Stomach (tissue), 9 donors: Measurements from ENCODE around the gene MYCN. TPM values are rescaled to one million over a fixed set of nuclear protein-coding genes. Genes with fewer than 3 reads are reported as not detected.

ENCODE experiments used
- DNase-seq, 2 donors: peaks; one replicate each; pipeline versions ENCODE4 v3.0.0 to v3.0.0-alpha.2; 2013 to 2019
- H3K27ac ChIP-seq, 5 donors: fragments of 200-600 bp in 4 of 5; sonication (generic) in 4 of 5; one replicate each; pipeline ENCODE4 v1.5.1; 2013 to 2019; ENCODE audit warnings: mild to moderate bottlenecking in 1 of 5, moderate library complexity in 1 of 5
- H3K27me3 ChIP-seq, 3 donors: fragments of 200-600 bp; sonication (generic); one replicate each; pipeline ENCODE4 v1.5.1; 2017 to 2019; ENCODE audit warnings: mixed run types in 1 of 3
- H3K36me3 ChIP-seq, 4 donors: fragments of 200-600 bp; sonication (generic); 1 replicate in 3 of 4; 2 replicates in 1 of 4; pipeline ENCODE4 v1.5.1; 2016 to 2019
- H3K4me1 ChIP-seq, 4 donors: fragments of 200-600 bp; sonication (generic); one replicate each; pipeline ENCODE4 v1.5.1; 2016 to 2019
- H3K4me3 ChIP-seq, 4 donors: fragments of 200-600 bp; sonication (generic) in 3 of 4; one replicate each; pipeline ENCODE4 v1.5.1; 2016 to 2019; ENCODE audit warnings: mild to moderate bottlenecking in 1 of 4
- H3K9me3 ChIP-seq, 4 donors: fragments of 200-600 bp; sonication (generic); one replicate each; pipeline ENCODE4 v1.5.1; 2016 to 2019
- CTCF ChIP-seq, 7 experiments: fragments of 450-650 bp in 4 of 7; fragments of 200-600 bp in 3 of 7; sonication (generic) in 3 of 7; IDR thresholded peaks; one replicate each; pipeline ENCODE4 v1.5.1; 2016 to 2019; ENCODE audit warnings: antibody characterized with exemption in 7 of 7, control low read depth in 2 of 7, mild to moderate bottlenecking in 1 of 7
- EP300 ChIP-seq: sonication (generic); formaldehyde crosslinking; IDR thresholded peaks from one replicate; pipeline ENCODE4 v1.6.1; 2017; ENCODE audit warnings: antibody characterized with exemption
- POLR2A ChIP-seq, 4 donors: fragments of 450-650 bp; IDR thresholded peaks; one replicate each; pipeline ENCODE4 v1.6.1; 2016; ENCODE audit warnings: antibody characterized with exemption in 4 of 4, control low read depth in 2 of 4, mild to moderate bottlenecking in 1 of 4, moderate library complexity in 1 of 4
- POLR2AphosphoS5 ChIP-seq, 3 donors: sonication (generic); formaldehyde crosslinking; IDR thresholded peaks; one replicate each; pipeline ENCODE4 v1.6.1; 2016; ENCODE audit warnings: antibody characterized with exemption in 3 of 3
- WGBS, 5 donors: extraction: QIAGEN DNeasy Blood & Tissue Kit in 3 of 5; methylation state at CpG; one replicate each; pipeline versions ENCODE4 v1.1.5 to v1.1.7; 2013 to 2018; 5-methylcytosine and 5-hydroxymethylcytosine counted together
- intact Hi-C: fragments of 100-400 bp; cut with DNase I; formaldehyde crosslinking; loops from one replicate; pipeline ENCODE4 v1.15.1; 2023; ENCODE audit warnings: low total_unique reads
- polyA plus RNA-seq, 3 donors: library from polyadenylated mRNA; stranded (reverse); fragments of 200-250 nt; gene quantifications; one replicate each; pipeline ENCODE4 v1.2.3, GENCODE V29; 2013
- total RNA-seq, 5 donors: library from RNA; depleted of rRNA; stranded (reverse); fragments of >200 nt; gene quantifications; one replicate each; pipeline versions ENCODE4 v1.1.0 to v1.2.3, GENCODE V29; 2014 to 2016
- donor health status: healthy with polysubstance abuse.
- donor health status: Bipolar disorder and iron deficiency.
- donor health status: healthy.

The MYCN gene
- total and polyA plus RNA-seq, 8 donors = 0.90 to 9.6 (median 2.3) TPM; not detected in 1

GRCh38 chr2:15986068-15986560, 45.8 kb downstream of the MYCN start:
- WGBS, 5 donors = 59 to 88% (median 78%) methylated on average over 9 of the region's 9 CpGs
- Histone ChIP-seq H3K4me3 (no peak overlapping the region), H3K27me3 (no peaks in the 10 kb centered on the region), H3K4me1 (no peaks in the 10 kb centered on the region), H3K27ac (no peak overlapping the region), H3K36me3 (no peaks in the 10 kb centered on the region), H3K9me3 (no peaks in the 10 kb centered on the region)
- intact Hi-C loops = no loop called here
- TF ChIP-seq POLR2A (IDR thresholded peaks at IDR 0.05) (no peak), POLR2AphosphoS5 (IDR thresholded peaks at IDR 0.05) (no peak), CTCF (IDR thresholded peaks at IDR 0.05) (no peak), EP300 (no peak)
- DNase-seq = peak in 1 of 2 donors; percentile 47

GRCh38 chr2:15986644-15987043, 46.3 kb downstream of the MYCN start:
- no peaks in the 10 kb centered on the region for H3K36me3 ChIP-seq
- H3K27me3 ChIP-seq = no peaks in the 10 kb centered on the region
- H3K4me1 ChIP-seq = no peaks in the 10 kb centered on the region
- no peak for DNase-seq
- TF ChIP-seq EP300 = no peak
- no peak for TF ChIP-seq POLR2AphosphoS5 (IDR thresholded peaks at IDR 0.05)
- TF ChIP-seq CTCF (IDR thresholded peaks at IDR 0.05) = no peak
- no peak for TF ChIP-seq POLR2A (IDR thresholded peaks at IDR 0.05)
- 85 to 91% (median 88%) methylated on average over 4 of the region's 4 CpGs for WGBS, 5 donors
- H3K9me3 ChIP-seq = no peaks in the 10 kb centered on the region
- intact Hi-C loops = no loop called here
- no peak overlapping the region for H3K27ac ChIP-seq
- no peak overlapping the region for H3K4me3 ChIP-seq

GRCh38 chr2:15988733-15989132, 48.4 kb downstream of the MYCN start:
- Histone ChIP-seq H3K27ac (no peak overlapping the region), H3K36me3 (no peaks in the 10 kb centered on the region), H3K27me3 (no peaks in the 10 kb centered on the region), H3K9me3 (no peaks in the 10 kb centered on the region), H3K4me1 (no peaks in the 10 kb centered on the region), H3K4me3 (no peak overlapping the region)
- no peak for DNase-seq
- intact Hi-C loops = no loop called here
- no peak for TF ChIP-seq POLR2A (IDR thresholded peaks at IDR 0.05)
- no peak for TF ChIP-seq EP300
- 70 to 78% (median 77%) methylated on average over 5 of the region's 5 CpGs for WGBS, 5 donors

DNA sequence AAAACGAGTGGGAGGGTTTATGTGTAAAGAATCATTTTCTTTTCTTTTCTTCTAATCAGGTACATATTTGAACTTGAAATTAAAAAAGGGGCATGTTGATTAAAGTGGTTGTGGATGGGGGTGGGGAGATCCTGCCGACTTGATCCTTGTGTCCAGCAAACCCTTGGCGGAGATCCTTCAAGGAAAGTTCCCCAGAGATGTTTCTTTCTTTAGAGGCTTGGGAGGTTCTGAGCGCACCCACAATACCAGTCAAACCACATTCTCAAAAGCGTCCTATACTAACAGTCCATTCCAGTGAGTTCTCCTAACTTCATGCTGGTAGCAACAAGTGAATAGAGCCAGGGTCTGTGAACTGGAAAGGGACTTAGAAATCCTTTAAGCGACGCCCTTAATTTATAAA, 49.2 kb downstream of the MYCN start:
- 27 to 34% (median 31%) methylated on average over 7 of the region's 7 CpGs for WGBS, 5 donors
- intact Hi-C loops = no loop called here
- Histone ChIP-seq H3K9me3 (no peaks in the 10 kb centered on the region), H3K36me3 (no peaks in the 10 kb centered on the region), H3K4me3 (no peak overlapping the region), H3K27ac (no peak overlapping the region), H3K4me1 (no peaks in the 10 kb centered on the region), H3K27me3 (no peaks in the 10 kb centered on the region)
- DNase-seq = peak; percentile 44 to 76
- no peak for TF ChIP-seq EP300

- no peak for DNase-seq
- no peaks in the 10 kb centered on the region for H3K9me3 ChIP-seq
- 92 to 97% (median 95%) methylated on average over 11 of the region's 11 CpGs for WGBS, 5 donors
- H3K4me3 ChIP-seq = no peak overlapping the region
- no peaks in the 10 kb centered on the region for H3K4me1 ChIP-seq
- intact Hi-C loops = no loop called here
- no peaks in the 10 kb centered on the region for H3K36me3 ChIP-seq
- no peak for TF ChIP-seq POLR2A (IDR thresholded peaks at IDR 0.05)
- H3K27ac ChIP-seq = no peak overlapping the region
- no peaks in the 10 kb centered on the region for H3K27me3 ChIP-seq
Measured at GRCh38 chr2:15990151-15991101, 50.1 kb downstream of the MYCN start.

DNA sequence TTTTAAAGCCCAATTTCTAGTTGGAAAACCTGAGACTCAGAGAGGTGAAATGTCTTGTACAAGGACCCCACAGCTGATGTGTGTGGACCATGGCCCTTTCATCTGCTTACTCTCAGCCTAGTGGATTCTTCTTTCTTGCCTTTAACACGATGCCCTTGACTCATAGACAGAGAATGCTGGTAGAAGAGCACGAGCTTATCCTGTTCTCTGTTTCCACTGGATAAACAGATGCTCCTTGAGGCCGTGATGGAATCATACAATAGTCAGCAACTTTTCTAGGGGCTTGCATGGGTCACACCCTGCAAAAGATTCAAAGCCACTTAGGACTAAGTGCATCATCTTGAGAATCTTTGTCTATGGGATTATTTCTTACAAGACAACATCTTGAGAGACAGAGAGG, 50.9 kb downstream of the MYCN start:
- 72 to 88% (median 82%) methylated on average over 3 of the region's 3 CpGs for WGBS, 5 donors
- H3K36me3 ChIP-seq = no peaks in the 10 kb centered on the region
- no peaks in the 10 kb centered on the region for H3K27me3 ChIP-seq
- no peak overlapping the region for H3K27ac ChIP-seq
- no peaks in the 10 kb centered on the region for H3K4me1 ChIP-seq
- intact Hi-C loops = no loop called here
- H3K9me3 ChIP-seq = no peaks in the 10 kb centered on the region
- no peak for TF ChIP-seq POLR2AphosphoS5 (IDR thresholded peaks at IDR 0.05)
- H3K4me3 ChIP-seq = no peak overlapping the region
- no peak for DNase-seq
